HepG2 (cell line): ENCODE results near the gene ING1. TPM values are rescaled to one million over a fixed set of nuclear protein-coding genes. Genes with fewer than 3 reads are reported as not detected.
A peak's percentile ranks its signal among the peaks of the same experiment; 100 is the strongest.

Experiments
- ATM ChIP-seq: fragments of 450-650 bp; IDR thresholded peaks from 2 replicates; pipeline ENCODE4 v1.7.1; 2017; ENCODE audit warnings: mild to moderate bottlenecking, borderline replicate concordance
- CEBPZ ChIP-seq: IDR thresholded peaks from 2 replicates; pipeline ENCODE4 v1.6.1; 2012; ENCODE audit warnings: low read length, improper control_type of control experiment
- DMTF1 ChIP-seq: sonication (generic); formaldehyde crosslinking; IDR thresholded peaks from 2 replicates; pipeline ENCODE4 v1.4.0; 2020; ENCODE audit warnings: mild to moderate bottlenecking, missing genetic modification reagents
- FOSL2 ChIP-seq: sonication (generic); formaldehyde crosslinking; IDR thresholded peaks from 2 replicates; pipeline ENCODE4 v1.4.0; 2020; ENCODE audit warnings: missing genetic modification reagents
- HDAC2 ChIP-seq: sonication (generic); formaldehyde crosslinking; IDR thresholded peaks from 2 replicates; pipeline ENCODE4 v1.4.0; 2020; ENCODE audit warnings: missing genetic modification reagents
- HIC2 ChIP-seq: sonication (generic); formaldehyde crosslinking; IDR thresholded peaks from 2 replicates; pipeline ENCODE4 v1.9.0; 2022; ENCODE audit warnings: low read depth, missing genetic modification reagents
- HOXA3 ChIP-seq: sonication (generic); formaldehyde crosslinking; IDR thresholded peaks from 2 replicates; pipeline ENCODE4 v1.5.0; 2020; ENCODE audit warnings: missing genetic modification reagents
- MYNN ChIP-seq: sonication (generic); formaldehyde crosslinking; IDR thresholded peaks from 2 replicates; pipeline ENCODE4 v1.4.0; 2020; ENCODE audit warnings: mild to moderate bottlenecking, low read depth, missing genetic modification reagents
- NFATC3 ChIP-seq: sonication (generic); formaldehyde crosslinking; IDR thresholded peaks from 2 replicates; pipeline ENCODE4 v1.5.1; 2020; ENCODE audit warnings: mild to moderate bottlenecking, missing genetic modification reagents
- NFYB ChIP-seq: sonication (generic); formaldehyde crosslinking; IDR thresholded peaks from 2 replicates; pipeline ENCODE4 v1.4.0; 2020; ENCODE audit warnings: missing genetic modification reagents
- NKX3-1 ChIP-seq: sonication (generic); formaldehyde crosslinking; IDR thresholded peaks from 2 replicates; pipeline ENCODE4 v1.5.0; 2020; ENCODE audit warnings: missing genetic modification reagents
- RFXANK ChIP-seq: IDR thresholded peaks from 2 replicates; pipeline ENCODE4 v1.6.1; 2016
- SCMH1 ChIP-seq: sonication (generic); formaldehyde crosslinking; IDR thresholded peaks from 2 replicates; pipeline ENCODE4 v1.9.0; 2021; ENCODE audit warnings: missing genetic modification reagents, mild to moderate bottlenecking, borderline replicate concordance
- THAP11 ChIP-seq: IDR thresholded peaks from 2 replicates; pipeline ENCODE4 v1.6.1; 2016; ENCODE audit warnings: missing biosample characterization, missing genetic modification reagents
- TP53 ChIP-seq: sonication (generic); formaldehyde crosslinking; conservative IDR thresholded peaks from 2 replicates; pipeline ENCODE4 v1.4.0; 2020; ENCODE audit warnings: missing genetic modification reagents
- YEATS2 ChIP-seq: sonication (generic); formaldehyde crosslinking; IDR thresholded peaks from 2 replicates; pipeline ENCODE4 v1.4.0; 2020; ENCODE audit warnings: missing genetic modification reagents, borderline replicate concordance
- ZC3H13 ChIP-seq: sonication (generic); formaldehyde crosslinking; IDR thresholded peaks from 2 replicates; pipeline ENCODE4 v1.8.1; 2023; ENCODE audit warnings: mild to moderate bottlenecking, missing genetic modification reagents, moderate library complexity
- ZFP82 ChIP-seq: sonication (generic); formaldehyde crosslinking; IDR thresholded peaks from 2 replicates; pipeline ENCODE4 v1.5.1; 2020; ENCODE audit warnings: mild to moderate bottlenecking, missing genetic modification reagents, borderline replicate concordance
- ZNF251 ChIP-seq: sonication (generic); formaldehyde crosslinking; IDR thresholded peaks from 2 replicates; pipeline ENCODE4 v1.9.0; 2021; ENCODE audit warnings: mild to moderate bottlenecking, missing genetic modification reagents
- ZNF530 ChIP-seq: sonication (generic); formaldehyde crosslinking; IDR thresholded peaks from 2 replicates; pipeline ENCODE4 v1.5.0; 2020; ENCODE audit warnings: low read depth, mild to moderate bottlenecking, missing genetic modification reagents
- ZNF598 ChIP-seq: sonication (generic); formaldehyde crosslinking; IDR thresholded peaks from 2 replicates; pipeline ENCODE4 v1.5.1; 2020; ENCODE audit warnings: mild to moderate bottlenecking, missing genetic modification reagents, borderline replicate concordance
- ZNF766 ChIP-seq: sonication (generic); formaldehyde crosslinking; IDR thresholded peaks from 2 replicates; pipeline ENCODE4 v1.5.0; 2020; ENCODE audit warnings: missing genetic modification reagents, borderline replicate concordance
- ZNF841 ChIP-seq: sonication (generic); formaldehyde crosslinking; IDR thresholded peaks from 2 replicates; pipeline ENCODE4 v1.8.1; 2023; ENCODE audit warnings: missing genetic modification reagents, borderline replicate concordance
- ZSCAN20 ChIP-seq: sonication (generic); formaldehyde crosslinking; IDR thresholded peaks from 2 replicates; pipeline ENCODE4 v1.4.0; 2020; ENCODE audit warnings: missing genetic modification reagents, mild to moderate bottlenecking, borderline replicate concordance
- polyA plus RNA-seq, 8 experiments: library from polyadenylated mRNA; depleted of rRNA in 3 of 8; stranded (reverse) in 7 of 8; unstranded in 1 of 8; fragments of >200 nt; fragmentation: Illumina TruSeq in 4 of 8; extraction: Trizol in 4 of 8; gene quantifications; 2 replicates each; pipeline versions ENCODE4 v1.2.1 to v1.2.3, GENCODE V29; 2011 to 2016; ENCODE audit warnings: low read depth in 4 of 8, missing spikeins in 1 of 8, mixed read lengths in 1 of 8; ENCODE audit not compliant: insufficient read depth in 1 of 8
- total RNA-seq, 5 experiments: library from RNA; depleted of rRNA; stranded (reverse); fragments of >200 nt; fragmentation: Illumina TruSeq; extraction: Trizol; gene quantifications; 2 replicates each; pipeline ENCODE4 v1.2.3, GENCODE V29; 2016; ENCODE audit warnings: low read depth in 1 of 5

The ING1 gene
- total and polyA plus RNA-seq, 2 of the 13 experiments (the other 11 are each of a cell fraction or from before 2014, with no cell fraction given) = 8.1 to 16.1 TPM

GRCh38 chr13:110714797-110715394 is 1.4 kb downstream of the ING1 start (continued):
- no peak for TF ChIP-seq HIC2 (CRISPR knock-in tag)
- TF ChIP-seq YEATS2 = no peak
- TF ChIP-seq NFYB (CRISPR knock-in tag) = no peak
- no peak for TF ChIP-seq RFXANK (CRISPR knock-in tag)
- no peak for TF ChIP-seq DMTF1 (CRISPR knock-in tag)
- TF ChIP-seq THAP11 (CRISPR knock-in tag) = no peak; the same call in 1 of the 2 replicates
- no peak; the same call in 1 of the 2 replicates for TF ChIP-seq HOXA3 (CRISPR knock-in tag)
- TF ChIP-seq MYNN (CRISPR knock-in tag) = no peak
- TF ChIP-seq ZC3H13 (CRISPR knock-in tag) = peak; percentile 78; the same call in 1 of the 2 replicates
- no peak for TF ChIP-seq ZNF766
- no peak for TF ChIP-seq HDAC2 (CRISPR knock-in tag)
- peak; percentile 19; the same call in 1 of the 2 replicates for TF ChIP-seq NKX3-1 (CRISPR knock-in tag)
- TF ChIP-seq ZNF530 (CRISPR knock-in tag) = no peak
- TF ChIP-seq TP53 (CRISPR knock-in tag) = no peak
- TF ChIP-seq NFATC3 (CRISPR knock-in tag) = no peak
- TF ChIP-seq FOSL2 (CRISPR knock-in tag) = no peak
- TF ChIP-seq CEBPZ = no peak
- TF ChIP-seq ATM = no peak
- no peak for TF ChIP-seq ZNF251 (CRISPR knock-in tag)
- TF ChIP-seq ZNF841 = no peak
- TF ChIP-seq ZNF598 (CRISPR knock-in tag) = no peak
- TF ChIP-seq ZSCAN20 (CRISPR knock-in tag) = no peak
- peak; percentile 76; the same call in 1 of the 2 replicates for TF ChIP-seq ZFP82 (CRISPR knock-in tag)
- TF ChIP-seq SCMH1 = no peak
